ENCODE measurements around the gene METTL22.

The METTL22 gene

DNA sequence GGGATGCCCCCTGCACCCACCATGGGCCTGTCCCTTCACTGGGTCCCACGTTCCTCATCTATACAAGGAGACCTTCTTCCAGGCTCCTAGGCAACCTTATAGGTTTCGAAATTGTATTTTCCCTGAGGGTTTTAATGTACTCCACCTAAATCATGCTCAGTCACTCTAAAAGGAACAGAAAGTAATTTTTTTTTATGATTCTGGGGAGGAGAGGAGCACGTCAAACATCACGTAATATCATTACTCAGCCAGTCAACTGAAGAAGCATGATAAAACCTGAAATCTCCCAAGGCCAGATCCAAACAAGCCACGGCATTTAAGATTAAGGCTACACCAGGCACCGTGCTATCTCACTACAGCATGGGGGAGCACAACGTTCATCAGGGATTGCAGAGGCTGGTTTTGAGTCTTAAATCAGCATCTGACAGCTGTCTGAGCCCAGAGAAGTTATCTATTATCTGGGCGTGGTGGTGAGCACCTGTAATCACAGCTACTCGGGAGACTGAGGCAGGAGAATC, 27.3 kb upstream of the METTL22 start:
- no peak for DNase-seq (ENCODE audit: low read depth)

DNA sequence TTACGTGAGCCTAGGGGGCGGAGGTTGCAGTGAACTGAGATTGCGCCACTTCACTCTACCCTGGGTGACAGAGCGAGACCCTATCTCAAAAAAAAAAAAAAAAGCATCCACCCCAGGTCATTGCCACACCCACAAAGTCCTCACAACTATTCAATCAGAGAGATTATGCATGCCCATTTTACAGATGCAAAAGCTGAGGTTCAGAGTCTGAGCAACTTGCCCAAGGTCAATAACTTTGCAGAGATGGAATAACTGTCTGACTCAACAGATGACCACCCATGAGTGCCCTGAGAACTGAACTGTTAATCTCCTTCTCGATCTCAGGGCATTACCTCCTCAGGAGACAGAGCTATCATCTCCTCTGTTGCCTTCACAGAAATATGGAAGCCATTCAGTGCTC, 25.7 kb upstream of the METTL22 start:
- DNase-seq (ENCODE audit: low read depth): no peak

DNA sequence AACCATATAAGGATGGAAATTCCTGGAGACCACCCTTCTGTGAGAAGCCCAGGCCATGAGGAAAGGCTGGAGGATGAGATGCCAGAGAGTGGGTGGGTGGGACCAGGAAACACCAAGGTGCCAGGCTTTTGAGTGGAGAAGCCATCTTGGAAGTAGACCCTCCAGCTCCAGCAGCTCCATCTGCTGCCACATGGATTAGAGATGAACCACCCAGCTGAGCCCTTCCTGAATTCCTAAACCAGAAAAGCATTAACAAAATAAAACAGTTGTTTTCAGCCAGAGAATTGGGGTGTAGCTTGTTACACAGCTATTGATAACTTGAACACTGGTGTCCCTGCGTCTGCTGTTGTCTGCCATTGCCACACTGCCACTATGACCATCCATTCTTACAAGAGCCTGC, 24.9 kb upstream of the METTL22 start:
- no peak for DNase-seq (ENCODE audit: low read depth)

DNA sequence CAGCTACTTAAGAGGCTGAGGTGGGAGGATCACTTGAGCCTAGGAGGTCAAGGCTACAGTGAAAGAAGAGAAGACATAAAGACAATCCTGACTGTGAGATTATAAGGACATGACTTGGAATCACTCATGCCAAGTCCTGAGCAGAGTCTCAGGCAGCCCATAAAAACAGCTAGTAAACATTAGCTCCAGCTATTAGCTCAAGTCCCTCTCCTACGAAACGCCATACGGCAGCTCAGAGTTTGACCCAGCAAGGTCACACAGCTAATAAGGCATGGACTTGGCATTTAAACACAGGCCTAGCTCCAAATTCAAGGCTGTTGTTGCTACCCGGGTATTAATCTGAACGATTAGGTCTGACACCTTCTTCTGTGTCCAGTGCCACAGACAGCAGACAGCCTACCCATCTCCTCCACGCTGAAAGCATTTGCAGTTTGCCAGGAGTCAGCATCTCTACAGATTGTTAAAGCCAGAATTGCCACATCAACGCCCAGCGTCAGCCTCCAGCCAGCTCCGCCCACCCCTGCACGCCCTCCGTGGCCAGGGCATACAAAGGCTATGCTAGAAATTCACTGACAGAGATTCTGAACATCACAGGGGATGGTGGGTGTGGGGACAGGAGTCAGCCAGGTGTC, 21.2 kb upstream of the METTL22 start:
- no peak for DNase-seq (ENCODE audit: low read depth)

DNA sequence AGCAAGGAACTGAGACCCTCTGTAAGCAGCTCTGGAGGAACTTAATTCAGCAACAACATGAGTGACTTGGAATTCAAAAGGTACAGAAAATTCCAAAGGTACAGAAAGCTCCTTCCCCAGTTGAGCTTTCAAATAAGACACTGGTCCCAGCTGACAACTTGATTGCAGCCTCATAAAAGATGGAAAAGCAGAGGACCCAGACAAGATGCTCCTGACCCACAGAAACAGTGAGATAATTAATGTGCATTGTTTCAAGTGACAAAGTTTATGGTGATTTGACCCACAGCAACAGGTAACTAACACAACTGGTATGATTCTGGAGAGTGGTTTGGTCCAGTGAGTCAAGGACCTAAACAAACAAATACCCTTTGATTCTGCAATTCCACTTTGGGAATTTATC, 15.9 kb upstream of the METTL22 start:
- DNase-seq (ENCODE audit: low read depth): no peak

DNA sequence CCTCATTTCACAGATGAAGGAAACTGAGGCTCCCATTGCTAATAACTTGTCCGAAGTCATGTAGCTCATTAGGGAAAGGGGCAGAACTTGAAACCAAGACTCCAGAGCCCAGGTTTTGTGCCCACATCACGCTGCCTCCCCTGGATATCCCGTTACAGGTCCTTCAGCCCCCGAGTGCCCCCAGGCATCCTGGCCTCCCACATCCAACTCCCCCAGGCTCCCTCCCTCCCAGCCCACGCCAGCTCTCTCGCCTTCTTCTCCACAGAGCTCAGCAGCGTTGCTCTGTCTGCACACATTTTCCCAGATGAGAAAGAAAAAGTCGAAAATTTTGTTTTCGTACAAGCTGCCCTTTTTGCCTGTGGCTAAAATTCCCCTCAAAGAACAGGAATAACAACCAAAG, 14.3 kb upstream of the METTL22 start:
- no peak for DNase-seq (ENCODE audit: low read depth)

DNA sequence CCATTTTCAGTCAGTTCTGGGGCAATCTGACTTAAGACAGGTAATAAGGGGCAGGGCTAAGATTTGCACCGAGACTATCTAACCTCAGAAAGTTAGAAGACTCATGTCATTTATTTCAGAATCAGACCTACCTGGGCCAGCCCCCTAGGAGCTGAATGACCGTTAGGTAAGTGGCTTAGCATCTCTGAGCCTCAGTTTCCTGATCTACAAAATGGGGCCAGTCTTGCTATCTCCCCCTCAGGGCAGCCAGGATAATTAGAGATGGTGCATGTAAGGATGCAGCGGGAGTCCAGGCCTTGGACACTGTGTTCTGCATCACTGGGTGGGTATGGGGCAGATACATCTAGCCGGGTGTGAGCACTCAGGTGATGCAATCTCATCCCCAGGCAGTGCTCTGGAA, 10.4 kb upstream of the METTL22 start:
- DNase-seq (ENCODE audit: low read depth): no peak

DNA sequence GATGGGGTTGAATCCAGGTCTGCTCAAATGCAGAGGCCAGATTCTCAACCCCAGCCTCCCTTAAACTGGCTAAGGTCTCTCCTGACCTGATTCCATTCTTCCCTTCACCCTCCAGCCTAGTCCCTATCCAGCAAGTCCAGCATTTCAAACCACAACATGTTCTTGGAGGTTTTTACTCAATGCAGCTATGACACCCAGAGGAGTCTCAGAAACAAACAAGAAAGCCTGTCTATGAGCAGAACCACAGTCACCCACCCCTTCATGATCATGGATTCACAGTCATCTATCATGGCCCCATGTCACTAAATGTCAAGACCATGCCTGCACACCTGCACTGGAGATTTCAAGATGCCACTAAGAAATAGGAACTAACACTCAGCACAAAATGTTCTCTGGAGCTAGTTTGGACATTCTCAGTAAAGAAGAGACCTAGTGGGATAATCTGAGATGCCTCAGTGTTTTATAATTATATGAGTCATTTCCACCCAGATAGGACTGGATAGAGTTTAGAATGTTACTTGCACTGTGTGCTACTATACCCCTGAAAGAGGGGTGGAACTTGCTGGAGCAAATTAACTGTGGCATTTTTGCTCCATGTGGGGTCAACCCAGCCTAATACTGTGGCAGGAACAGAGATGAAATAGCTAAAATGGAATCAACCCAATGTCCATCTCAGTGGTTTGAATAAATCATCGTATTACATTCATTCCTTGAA, 9.5 kb upstream of the METTL22 start:
- DNase-seq (ENCODE audit: low read depth): no peak

DNA sequence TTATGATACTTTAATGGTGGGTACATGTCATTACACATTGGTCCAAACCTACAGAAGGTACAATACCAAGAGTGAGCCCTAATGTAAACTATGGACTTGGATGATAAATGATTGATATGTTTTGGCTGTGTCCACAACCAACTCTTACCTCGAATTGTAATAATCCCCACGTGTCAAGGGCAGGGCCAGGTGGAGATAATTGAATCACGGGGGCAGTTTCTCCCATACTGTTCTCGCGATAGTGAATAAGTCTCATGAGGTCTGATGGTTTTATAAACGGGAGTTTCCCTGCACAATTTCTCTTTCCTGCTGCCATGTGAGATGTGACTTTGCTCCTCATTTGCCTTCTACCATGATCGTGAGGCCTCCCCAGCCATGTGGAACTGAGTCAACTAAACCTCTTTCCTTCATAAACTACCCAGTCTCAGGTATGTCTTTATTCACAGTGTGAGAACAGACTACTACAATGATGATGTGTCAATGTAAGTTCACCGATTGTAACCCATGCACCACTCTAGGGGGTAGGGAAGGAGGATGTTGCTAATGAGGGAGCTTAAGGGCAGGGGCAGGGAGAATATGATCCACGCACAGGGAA, 7.0 kb upstream of the METTL22 start:
- no peak for DNase-seq (ENCODE audit: low read depth)

DNA sequence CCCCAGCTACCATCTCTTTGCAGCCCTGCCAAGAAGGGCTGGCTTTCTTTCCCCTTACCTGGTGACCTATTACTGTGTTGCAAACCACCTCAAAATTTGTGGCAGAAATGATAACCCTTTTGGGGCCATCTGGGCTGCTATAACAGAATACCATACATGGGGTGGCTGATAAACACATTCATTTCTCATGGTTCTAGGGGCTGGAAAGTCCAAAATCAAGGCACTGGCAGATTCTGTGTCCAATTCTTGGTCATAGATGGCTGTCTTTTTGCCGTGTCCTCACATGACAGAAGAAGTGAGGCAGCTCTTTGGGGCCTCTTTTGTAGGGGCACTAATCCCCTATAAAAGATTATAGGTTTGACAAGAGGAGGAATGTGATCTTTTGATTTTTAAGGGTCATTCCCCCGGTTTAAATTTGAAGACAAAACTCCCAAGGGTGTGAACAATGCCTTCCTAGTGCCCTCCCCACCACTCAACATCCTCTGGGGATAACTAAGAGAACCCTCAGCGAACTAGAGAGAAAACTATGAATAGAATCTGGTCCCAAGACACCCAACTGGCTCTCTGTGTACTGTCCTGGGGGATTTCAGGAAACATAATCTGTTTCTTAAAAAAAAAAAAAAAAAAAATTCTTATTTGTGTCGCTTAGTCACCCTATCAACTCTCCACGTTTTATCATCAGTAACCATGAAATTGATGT, 1.7 kb upstream of the METTL22 start:
- no peak for DNase-seq (ENCODE audit: low read depth)

DNA sequence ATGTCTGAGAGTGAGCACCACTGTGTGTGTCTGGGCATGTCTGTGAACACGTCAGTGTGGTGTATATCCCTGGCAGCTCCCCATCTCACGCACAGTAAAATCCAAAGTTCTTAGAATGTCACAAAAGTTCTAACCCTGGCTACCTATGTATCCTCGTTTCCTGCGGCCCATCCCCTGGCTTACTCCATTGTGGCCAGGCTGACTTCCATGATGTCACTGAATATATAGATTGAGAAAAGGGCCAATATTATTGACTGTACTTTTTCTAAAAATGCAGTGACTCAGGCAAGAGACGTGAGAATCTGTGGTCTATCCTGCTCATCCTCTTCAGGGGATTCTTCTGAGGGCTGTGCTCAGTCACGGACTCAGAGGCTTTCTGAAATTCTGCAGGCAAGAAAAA, 963 bp upstream of the METTL22 start:
- DNase-seq (ENCODE audit: low read depth): no peak

DNA sequence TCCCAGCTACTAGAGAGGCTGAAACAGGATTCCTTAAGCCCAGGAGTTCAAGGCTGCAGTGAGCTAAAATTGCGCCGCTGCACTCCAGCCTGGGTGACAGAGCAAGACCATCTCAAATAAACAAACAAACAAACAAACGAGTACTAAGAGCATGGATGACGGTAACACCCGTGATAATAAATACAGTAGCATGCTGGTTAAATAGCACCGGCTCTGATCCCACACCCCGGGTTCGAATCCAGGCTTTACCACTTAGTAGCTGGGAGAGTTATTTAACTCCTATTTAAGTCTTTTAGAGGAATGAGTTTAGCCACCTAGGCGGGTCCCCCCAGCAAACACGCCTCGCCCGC, 301 bp upstream of the METTL22 start:
- no peak for DNase-seq (ENCODE audit: low read depth)

DNA sequence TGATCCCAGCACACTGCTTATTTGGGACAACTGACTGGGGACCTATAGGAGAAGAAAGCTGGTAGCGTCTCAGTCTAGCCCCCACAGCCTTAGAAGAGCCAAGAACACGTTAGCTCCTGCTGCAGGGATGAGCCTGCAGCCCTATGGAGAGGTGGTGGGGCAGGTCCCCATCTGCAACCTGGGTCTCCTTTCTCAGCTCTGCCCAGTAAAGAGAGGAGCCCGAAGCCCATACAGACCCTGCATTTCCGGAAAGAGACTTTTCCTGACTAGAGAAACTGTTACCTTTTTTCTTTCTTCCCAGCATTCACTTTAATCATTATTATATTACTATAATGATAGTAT, 788 bp downstream of the METTL22 start:
- DNase-seq (ENCODE audit: low read depth): no peak

DNA sequence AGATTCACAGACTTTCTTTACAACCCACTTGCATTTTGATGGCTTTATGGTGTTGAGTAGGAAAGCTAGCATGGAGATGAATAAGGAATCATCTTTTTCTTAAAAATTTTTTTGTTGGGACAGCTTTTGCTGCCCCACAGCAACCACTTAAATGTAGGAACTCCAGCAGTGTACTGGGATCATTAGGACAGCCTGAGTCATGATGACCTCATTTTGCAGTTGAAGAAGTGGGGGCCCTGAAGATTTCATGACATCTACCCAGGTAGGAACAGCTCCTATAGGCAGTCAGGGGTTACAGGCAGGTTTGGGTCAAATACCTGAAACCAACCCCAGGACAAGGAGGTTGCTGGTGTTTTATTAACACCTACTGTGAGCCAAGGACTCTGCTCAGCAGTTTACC, 2.1 kb downstream of the METTL22 start:
- DNase-seq (ENCODE audit: low read depth): no peak

DNA sequence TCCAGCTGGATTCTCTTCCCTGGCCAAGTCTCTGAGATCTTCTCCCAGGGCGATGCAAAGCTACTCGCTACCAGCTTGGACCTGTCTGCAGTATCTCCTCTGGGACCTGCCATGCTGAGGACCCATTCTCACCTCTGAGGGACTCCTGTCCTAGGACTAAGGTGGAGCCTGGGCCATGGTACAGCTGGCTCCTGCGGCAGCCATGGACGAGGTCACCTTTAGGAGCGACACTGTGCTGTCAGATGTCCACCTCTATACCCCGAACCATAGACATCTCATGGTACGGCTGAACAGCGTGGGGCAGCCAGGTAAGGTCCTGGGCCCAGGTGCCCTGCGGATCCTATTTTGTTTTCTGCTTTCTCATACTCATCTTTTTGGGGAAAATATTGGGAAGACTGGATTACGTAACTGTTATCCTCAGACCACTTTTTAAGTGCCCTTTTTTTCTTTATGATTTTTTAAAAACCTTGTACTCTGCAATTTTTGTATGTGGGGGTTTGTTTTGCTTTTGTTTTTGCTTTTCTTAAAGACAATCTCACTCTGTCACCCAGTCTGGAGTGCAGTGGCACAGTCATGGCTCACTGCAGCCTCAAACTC, 4.1 kb downstream of the METTL22 start:
- no peak for DNase-seq (ENCODE audit: low read depth)

DNA sequence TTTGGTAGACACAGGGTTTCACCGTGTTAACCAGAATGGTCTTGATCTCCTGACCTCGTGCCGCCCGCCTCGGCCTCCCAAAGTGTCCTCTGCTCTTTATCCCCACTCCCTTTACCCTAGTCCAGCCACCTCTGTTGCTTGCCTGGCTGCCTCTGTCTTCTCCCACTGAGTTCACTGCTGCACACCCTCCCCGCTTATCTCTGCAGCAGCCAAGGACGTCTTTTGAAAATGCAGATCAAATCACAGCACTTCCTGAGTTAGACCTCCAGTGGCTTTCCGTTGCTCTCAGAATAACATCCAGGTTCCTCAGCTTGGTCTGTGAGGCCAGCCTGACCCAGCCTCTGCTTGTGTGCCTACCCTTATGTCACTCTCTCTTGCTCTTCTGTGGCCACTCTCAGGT, 5.4 kb downstream of the METTL22 start:
- no peak for DNase-seq (ENCODE audit: low read depth)

DNA sequence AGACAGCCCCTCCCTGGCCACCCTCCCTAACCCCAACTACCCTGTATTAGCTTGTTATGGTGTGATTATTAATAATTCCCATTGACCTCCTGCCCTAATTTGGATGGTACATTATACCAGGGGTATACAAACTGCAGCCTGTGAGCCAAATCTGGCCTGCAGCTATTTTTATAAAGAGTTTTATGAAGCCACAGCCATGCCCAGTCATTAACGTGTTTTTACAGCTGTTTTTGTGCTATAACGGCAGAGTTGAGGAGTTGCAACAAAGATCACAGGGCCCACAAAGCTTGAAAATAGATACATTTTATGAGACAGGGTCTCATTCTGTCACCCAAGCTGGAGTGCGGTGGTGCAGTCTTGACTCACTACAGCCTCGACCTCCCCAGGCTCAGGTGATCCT, 6.0 kb downstream of the METTL22 start:
- no peak for DNase-seq (ENCODE audit: low read depth)

DNA sequence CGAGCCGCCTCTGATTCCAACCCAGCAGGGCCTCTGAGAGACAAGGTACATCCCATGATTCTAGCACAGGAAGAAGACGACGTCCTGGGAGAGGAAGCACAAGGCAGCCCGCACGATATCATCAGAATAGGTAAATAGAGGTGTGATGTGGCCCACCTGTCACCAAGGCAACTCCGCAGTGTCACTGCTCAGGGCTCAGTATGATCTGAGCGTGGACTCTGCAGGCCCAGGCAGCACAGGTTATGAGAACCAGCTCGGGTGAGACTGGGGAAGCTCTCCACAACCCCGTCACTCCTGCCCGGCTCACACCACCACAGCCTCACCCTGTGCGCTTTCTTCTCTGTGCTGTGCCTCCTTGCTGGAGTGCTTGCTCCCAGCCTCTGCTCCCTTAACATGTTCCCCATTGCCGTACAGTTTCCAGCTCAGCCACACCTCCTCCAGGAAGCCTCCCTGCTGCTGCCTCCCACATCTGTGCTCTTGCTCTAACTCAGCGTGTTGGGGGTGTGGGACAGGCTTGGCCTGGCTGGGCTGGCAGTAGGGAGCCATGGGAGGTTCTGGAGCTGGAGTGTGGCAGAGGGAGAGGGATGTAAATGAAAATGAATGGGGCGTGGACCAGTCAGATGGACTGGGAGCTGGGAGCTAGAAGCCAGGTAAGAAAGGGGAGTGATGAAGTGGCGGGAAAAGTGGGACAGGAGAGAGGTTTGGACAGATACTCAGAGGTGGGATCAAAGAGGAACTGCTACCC, 7.7 kb downstream of the METTL22 start:
- DNase-seq (ENCODE audit: low read depth): no peak

DNA sequence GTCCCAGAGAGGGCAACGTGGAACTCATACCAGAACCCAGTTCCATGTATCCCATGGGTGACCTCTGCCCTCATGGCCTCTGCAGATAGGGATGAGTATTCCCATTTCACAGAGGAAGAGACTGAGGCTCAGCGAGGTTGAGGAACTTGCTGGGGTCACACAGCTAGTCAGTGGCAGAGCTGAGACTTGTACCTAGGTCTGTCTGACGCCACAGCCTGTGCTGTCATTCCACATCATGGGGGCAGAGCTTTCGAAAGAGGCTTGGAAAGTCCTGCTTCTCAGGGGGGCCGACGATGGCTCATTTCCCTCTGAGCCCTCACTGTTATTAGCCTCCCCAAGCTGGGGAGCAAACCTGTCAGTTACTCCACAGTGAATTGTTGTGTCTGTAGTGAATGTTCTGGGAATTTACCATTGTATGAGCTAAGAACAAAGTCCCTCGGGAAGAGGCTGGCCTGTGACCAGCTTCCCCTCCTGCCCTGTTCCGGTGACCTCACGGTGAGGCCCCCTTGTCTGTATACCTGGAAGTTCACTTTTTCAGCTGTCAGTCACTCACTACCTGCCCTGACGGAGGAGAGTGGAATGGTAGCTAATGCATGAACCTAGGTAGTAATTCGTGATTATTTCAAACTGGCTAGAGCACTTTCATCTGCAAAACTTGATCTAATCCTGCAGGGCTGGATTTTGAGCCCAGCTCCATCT, 8.9 kb downstream of the METTL22 start:
- no peak for DNase-seq (ENCODE audit: low read depth)

DNA sequence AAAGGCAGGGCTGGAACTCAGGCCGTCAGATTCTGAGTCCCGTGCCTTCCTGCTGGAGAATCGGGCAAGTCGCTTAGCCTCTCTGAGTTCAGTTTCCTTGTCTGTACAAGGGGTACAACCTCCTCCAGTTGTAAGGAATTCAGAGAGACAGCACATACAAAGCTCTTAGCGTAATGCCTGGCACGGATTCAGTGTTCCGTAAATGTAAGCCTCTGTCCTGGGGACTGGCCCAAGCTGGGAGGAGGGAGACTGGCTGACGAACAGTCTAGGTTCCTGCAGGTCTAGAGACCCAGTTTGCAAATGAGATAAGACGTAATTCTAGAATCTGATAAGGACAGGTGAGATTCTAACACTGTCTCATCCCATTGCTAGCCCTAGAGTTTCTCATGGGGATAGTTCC, 9.9 kb downstream of the METTL22 start:
- no peak for DNase-seq (ENCODE audit: low read depth)

DNA sequence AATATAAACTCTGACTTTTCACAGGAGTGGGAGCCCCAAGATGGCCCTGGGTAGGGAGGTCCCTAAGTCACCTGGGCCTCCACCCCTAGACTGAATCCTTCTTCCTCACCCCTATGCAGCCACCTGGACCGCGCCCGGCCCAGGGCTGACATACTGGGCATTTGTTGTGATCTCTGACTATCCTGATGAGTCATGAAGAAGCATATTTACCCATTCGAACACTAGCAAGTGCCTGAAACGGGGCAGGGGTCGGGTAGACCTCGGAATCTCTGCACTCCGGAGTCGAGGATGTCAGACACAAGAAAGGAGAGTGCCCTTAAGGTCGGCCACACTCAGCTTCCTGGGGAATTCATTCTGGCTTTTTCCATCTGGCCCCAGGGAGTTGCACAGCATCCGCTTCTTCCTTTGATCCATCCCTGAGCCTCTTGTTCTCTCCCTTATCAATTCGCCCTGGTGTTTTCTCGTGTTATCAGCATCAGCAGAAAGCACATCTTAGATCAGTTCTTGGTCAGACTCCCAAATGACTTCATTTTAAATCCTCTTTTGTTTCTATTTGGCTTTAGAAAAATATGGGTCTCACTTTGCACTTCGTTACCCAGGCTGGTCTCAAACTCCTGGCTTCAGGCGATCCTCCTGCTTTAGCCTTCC, 10.4 kb downstream of the METTL22 start:
- DNase-seq (ENCODE audit: low read depth): no peak

Measured in HS-5 (cell line).